ENCODE results near the gene FAM200C. TPM values are rescaled to one million over a fixed set of nuclear protein-coding genes. Genes with fewer than 3 reads are reported as not detected.
"Not testable (repeated sequence)": the region's sequence is repeated elsewhere in the genome, so short reads cannot be mapped to it uniquely, and the experiment has no call there.

Gene FAM200C
- total RNA-seq = 37.6 TPM

GRCh38 chr5:160399402-160400353, at the start of gene FAM200C:
Gene FAM200C, minus strand, starts transcription at chr5:160400054. Its CDS starts 4,564 bp downstream, at chr5:160395490.
- DNase-seq = peak; percentile 88

GRCh38 chr5:160449458-160449857, 49.6 kb upstream of the FAM200C start:
- DNase-seq = no peak

- DNase-seq = no peak
Observed at GRCh38 chr5:160448886-160449285, 49.0 kb upstream of the FAM200C start.

- no peak for DNase-seq
Observed at GRCh38 chr5:160445751-160446150, 45.9 kb upstream of the FAM200C start.

- DNase-seq = no peak
Observed at GRCh38 chr5:160445132-160445531, 45.3 kb upstream of the FAM200C start.

GRCh38 chr5:160444407-160444806, 44.6 kb upstream of the FAM200C start:
- DNase-seq = no peak

GRCh38 chr5:160442824-160443431, 43.1 kb upstream of the FAM200C start:
- no peak for DNase-seq

GRCh38 chr5:160441311-160441781, 41.5 kb upstream of the FAM200C start:
- DNase-seq = no peak

- DNase-seq = peak; percentile 66
Observed at GRCh38 chr5:160439205-160439600, 39.3 kb upstream of the FAM200C start.

- DNase-seq = peak; percentile 38
Observed at GRCh38 chr5:160438316-160439204, 38.7 kb upstream of the FAM200C start.

GRCh38 chr5:160437271-160437670, 37.4 kb upstream of the FAM200C start:
- no peak for DNase-seq

GRCh38 chr5:160436661-160437060, 36.8 kb upstream of the FAM200C start:
- not testable (repeated sequence) for DNase-seq

GRCh38 chr5:160436017-160436416, 36.2 kb upstream of the FAM200C start:
- no peak for DNase-seq

- no peak for DNase-seq
Observed at GRCh38 chr5:160435532-160435931, 35.7 kb upstream of the FAM200C start.

- peak; percentile 65 for DNase-seq
Observed at GRCh38 chr5:160434022-160434531, 34.2 kb upstream of the FAM200C start.

- no peak for DNase-seq
Observed at GRCh38 chr5:160432787-160433186, 32.9 kb upstream of the FAM200C start.

- DNase-seq = no peak
Observed at GRCh38 chr5:160432196-160432595, 32.3 kb upstream of the FAM200C start.

- no peak for DNase-seq
Observed at GRCh38 chr5:160427607-160428006, 27.8 kb upstream of the FAM200C start.

GRCh38 chr5:160423099-160423498, 23.2 kb upstream of the FAM200C start:
- DNase-seq = no peak

- peak; percentile 81 for DNase-seq
Observed at GRCh38 chr5:160421625-160422258, 21.9 kb upstream of the FAM200C start, which contains the start of gene PTTG1. Gene PTTG1, plus strand, starts transcription at chr5:160421855. Its CDS starts 458 bp downstream, at chr5:160422313.

- no peak for DNase-seq
Observed at GRCh38 chr5:160420331-160420610, 20.4 kb upstream of the FAM200C start.
